HL-60/S4 (cell line): ENCODE data around the gene GP9.
"Not testable (repeated sequence)": the region's sequence is repeated elsewhere in the genome, so short reads cannot be mapped to it uniquely, and the experiment has no call there.

ENCODE experiments used
- in situ Hi-C: fragments of 300-500 bp; cut with MboI; formaldehyde crosslinking; loops from 2 replicates; pipeline ENCODE4 v1.14.3; 2022; ENCODE audit warnings: low sequenced_read_pairs

Gene GP9

DNA sequence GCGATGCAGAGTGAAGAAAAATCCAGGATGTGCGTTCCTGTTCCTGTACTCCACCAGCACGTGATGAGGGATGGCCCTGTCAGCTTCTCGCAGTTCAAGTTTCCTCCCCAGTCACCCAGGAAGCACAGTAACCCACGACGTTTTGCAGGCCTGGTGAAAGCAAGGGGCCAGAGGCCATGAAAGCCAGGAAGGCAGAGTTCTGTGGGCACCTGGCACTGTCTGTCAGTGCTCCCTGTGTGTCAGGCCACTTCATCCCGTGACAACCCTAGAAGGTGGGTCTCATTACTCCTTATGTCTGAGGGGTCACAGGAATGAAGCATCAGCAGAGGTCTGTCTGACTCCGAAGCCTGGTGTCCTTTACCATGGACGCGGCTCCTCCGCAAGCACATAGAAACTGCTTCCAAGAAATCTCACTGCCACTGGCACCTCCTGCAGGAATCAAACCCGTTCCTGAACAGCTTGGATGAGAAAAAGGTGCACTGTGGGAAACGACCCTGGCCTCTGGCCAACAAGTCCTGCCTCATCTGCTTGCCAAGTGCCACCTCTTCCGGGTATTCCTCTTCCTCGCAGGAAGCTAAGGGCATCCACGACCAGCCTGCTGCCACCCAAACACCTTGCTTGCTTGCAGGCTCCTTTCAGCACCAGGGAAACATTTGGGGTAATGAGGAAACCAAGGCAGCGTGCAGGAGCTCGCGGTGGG lies 46.4 kb downstream of the GP9 start:
- in situ Hi-C loops = no loop called here

DNA sequence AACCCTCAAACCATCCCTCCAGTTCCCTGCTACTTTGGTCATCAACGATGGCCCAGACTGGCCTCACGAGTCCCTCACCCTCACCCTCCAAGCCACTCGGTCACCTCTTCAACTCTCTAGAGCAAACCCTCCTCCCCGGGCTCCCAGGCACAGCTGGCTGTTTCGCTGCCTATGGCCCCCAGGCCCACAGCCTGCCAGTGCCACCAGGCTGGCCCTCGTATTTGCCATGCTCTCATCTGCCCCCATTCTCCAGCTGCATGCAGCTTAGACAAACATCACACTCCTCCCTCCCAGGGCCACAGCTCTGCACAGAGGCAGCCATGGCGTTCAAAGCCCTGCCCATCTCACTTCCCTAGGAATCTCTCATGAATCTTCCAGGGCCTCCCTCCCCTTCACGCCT lies 47.2 kb downstream of the GP9 start:
- in situ Hi-C loops = no loop called here

- in situ Hi-C loops = not testable (repeated sequence)
These were observed 50.6 kb downstream of the GP9 start for GRCh38 chr3:129111076-129111780.
